GM18951 (cell line): Measurements from ENCODE around the gene CACNG4.
"Not testable (repeated sequence)": the region's sequence is repeated elsewhere in the genome, so short reads cannot be mapped to it uniquely, and the experiment has no call there.

Experiments used
- POLR2A ChIP-seq: IDR thresholded peaks from 4 replicates; pipeline ENCODE4 v1.6.1; 2011; ENCODE audit warnings: mild to moderate bottlenecking; ENCODE audit not compliant: insufficient read length, insufficient read depth; ENCODE audit errors: extremely low read depth
- in situ Hi-C: fragments of 300-500 bp; cut with MboI; formaldehyde crosslinking; loops from one replicate; pipeline ENCODE4 v1.12.0; 2022; ENCODE audit warnings: low sequenced_read_pairs, mixed read lengths, inconsistent platforms; ENCODE audit not compliant: unreplicated experiment

The CACNG4 gene

GRCh38 chr17:66971730-66972441, 7.4 kb downstream of the CACNG4 start:
- in situ Hi-C loops, result no loop called here

GRCh38 chr17:66972442-66972830, 7.9 kb downstream of the CACNG4 start:
- in situ Hi-C loops, result not testable (repeated sequence)

More at GRCh38 chr17:66971730-66972441, 7.4 kb downstream of the CACNG4 start:
- TF ChIP-seq POLR2A, result no peak

GRCh38 chr17:66975188-66975587, 10.7 kb downstream of the CACNG4 start:
- in situ Hi-C loops, result no loop called here
- no peak for TF ChIP-seq POLR2A

GRCh38 chr17:66975614-66976378, 11.3 kb downstream of the CACNG4 start:
- TF ChIP-seq POLR2A, result no peak
- in situ Hi-C loops, result no loop called here

GRCh38 chr17:66976379-66976663, 11.8 kb downstream of the CACNG4 start:
- in situ Hi-C loops, result no loop called here
- TF ChIP-seq POLR2A, result no peak

- in situ Hi-C loops, result no loop called here
- no peak for TF ChIP-seq POLR2A
Measured at GRCh38 chr17:66976781-66977201, 12.3 kb downstream of the CACNG4 start.

GRCh38 chr17:66978514-66979061, 14.1 kb downstream of the CACNG4 start:
- TF ChIP-seq POLR2A, result no peak
- in situ Hi-C loops, result no loop called here

- no peak for TF ChIP-seq POLR2A
- in situ Hi-C loops, result no loop called here
Measured at GRCh38 chr17:66980896-66981295, 16.4 kb downstream of the CACNG4 start.

GRCh38 chr17:66981983-66982508, 17.5 kb downstream of the CACNG4 start:
- in situ Hi-C loops, result no loop called here
- no peak for TF ChIP-seq POLR2A

GRCh38 chr17:66983414-66984021, 19.0 kb downstream of the CACNG4 start:
- no peak for TF ChIP-seq POLR2A
- in situ Hi-C loops, result no loop called here

GRCh38 chr17:66984730-66985129, 20.2 kb downstream of the CACNG4 start:
- no peak for TF ChIP-seq POLR2A
- in situ Hi-C loops, result no loop called here

GRCh38 chr17:66985338-66986237, 21.1 kb downstream of the CACNG4 start:
- no peak for TF ChIP-seq POLR2A
- in situ Hi-C loops, result no loop called here
